Activated naive CD8-positive, alpha-beta T cell treated with anti-CD3 and anti-CD28 coated beads, Interleukin-2, amount 10 ng/mL, durations not matched to agents 7 days and 5 days (primary cell): Measurements from ENCODE around the gene XPO4. TPM values are rescaled to one million over a fixed set of nuclear protein-coding genes. Genes with fewer than 3 reads are reported as not detected.
"Not testable (repeated sequence)": the region's sequence is repeated elsewhere in the genome, so short reads cannot be mapped to it uniquely, and the experiment has no call there.

Experiments used
- ATAC-seq: fragments of 150-1000 bp; cut with Tn5 transposase; one replicate; pipeline ENCODE4 v1.10.0; 2021; ENCODE audit warnings: low read depth, moderate library complexity
- POLR2A ChIA-PET: fragments of 350-600 bp; sonication (Branson Sonifier 250); formaldehyde crosslinking; loops from one replicate; lab custom pipeline; 2021; ENCODE audit warnings: antibody characterized with exemption; lab: Charles Lee
- DNase-seq: peaks from one replicate; pipeline ENCODE4 v3.0.0; 2021
- H3K27ac Mint-ChIP-seq: one replicate; pipeline ENCODE4 v1.8.0; 2022; ENCODE audit warnings: mild to moderate bottlenecking, mixed read lengths
- H3K27me3 Mint-ChIP-seq: one replicate; pipeline ENCODE4 v1.8.0; 2022; ENCODE audit warnings: mild to moderate bottlenecking, moderate library complexity, mixed read lengths
- H3K36me3 Mint-ChIP-seq: one replicate; pipeline ENCODE4 v1.8.0; 2021; ENCODE audit warnings: mild to moderate bottlenecking, mixed read lengths
- H3K4me1 Mint-ChIP-seq: one replicate; pipeline ENCODE4 v1.8.0; 2021; ENCODE audit warnings: mixed read lengths
- H3K4me3 Mint-ChIP-seq: one replicate; pipeline ENCODE4 v1.8.0; 2022; ENCODE audit warnings: mild to moderate bottlenecking, moderate library complexity, mixed read lengths
- H3K9me3 Mint-ChIP-seq: one replicate; pipeline ENCODE4 v1.8.0; 2021; ENCODE audit warnings: mixed read lengths
- total RNA-seq, 2 experiments: library from RNA; stranded (reverse); gene quantifications; one replicate each; pipeline ENCODE4 v1.2.3, GENCODE V29; 2021

XPO4 gene
- total RNA-seq, 2 experiments from 2014 or later = 18.9 to 20.9 TPM

DNA sequence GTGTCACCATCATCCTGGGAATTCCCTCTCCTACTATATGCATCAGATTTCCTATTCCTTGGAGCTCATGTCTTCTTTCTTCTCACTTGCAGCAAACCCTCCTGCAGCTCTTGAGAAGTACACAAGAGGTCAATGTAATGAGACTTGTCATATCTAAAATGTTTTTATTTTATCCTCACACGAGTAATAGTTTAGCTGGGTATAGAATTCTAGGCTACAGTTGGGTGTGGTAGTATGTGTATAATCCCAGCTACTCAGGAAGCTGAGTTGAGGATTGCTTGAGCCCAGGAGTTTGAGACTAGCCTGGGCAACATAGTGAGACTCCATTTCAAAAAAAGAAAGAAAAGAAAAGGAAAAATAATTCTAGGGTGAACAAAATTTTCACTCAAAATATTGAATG lies 153.2 kb downstream of the XPO4 start:
- POLR2A ChIA-PET = no interaction called here
- peaks cover 36% of the 10 kb centered on the region for H3K36me3 Mint-ChIP-seq
- H3K9me3 Mint-ChIP-seq = peaks cover 44% of the 10 kb centered on the region
- no peaks in the 10 kb centered on the region for H3K27me3 Mint-ChIP-seq
- no peak overlapping the region for H3K4me3 Mint-ChIP-seq
- H3K4me1 Mint-ChIP-seq = no peaks in the 10 kb centered on the region
- no peak overlapping the region for H3K27ac Mint-ChIP-seq
- no peak for ATAC-seq
- DNase-seq = no peak

DNA sequence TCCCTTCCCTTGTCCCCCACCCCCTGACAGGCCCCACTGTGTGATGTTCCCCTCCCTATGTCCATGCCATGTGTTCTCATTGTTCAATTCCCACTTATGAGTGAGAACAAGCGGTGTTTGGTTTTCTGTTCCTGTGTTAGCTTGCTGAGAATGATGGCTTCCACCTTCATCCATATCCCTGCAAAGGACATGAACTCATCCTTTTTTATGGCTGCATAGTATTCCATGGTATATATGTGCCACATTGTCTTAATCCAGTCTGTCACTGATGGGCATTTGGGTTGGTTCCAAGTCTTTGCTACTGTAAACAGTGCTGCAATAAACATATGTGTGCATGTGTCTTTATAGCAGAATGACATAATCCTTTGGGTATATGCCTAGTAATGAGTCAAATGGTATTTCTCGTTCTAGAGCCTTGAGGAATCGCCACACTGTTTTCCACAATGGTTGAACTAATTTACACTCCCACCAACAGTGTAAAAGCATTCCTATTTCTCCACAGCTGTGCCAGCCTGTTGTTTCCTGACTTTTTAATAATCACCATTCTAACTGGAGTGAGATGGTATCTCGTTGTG lies 158.6 kb downstream of the XPO4 start:
- H3K36me3 Mint-ChIP-seq = peaks cover 14% of the 10 kb centered on the region
- H3K27me3 Mint-ChIP-seq, H3K4me3 Mint-ChIP-seq, ATAC-seq, POLR2A ChIA-PET, DNase-seq, H3K27ac Mint-ChIP-seq, H3K4me1 Mint-ChIP-seq: not testable (repeated sequence)
- H3K9me3 Mint-ChIP-seq = peaks cover 13% of the 10 kb centered on the region

DNA sequence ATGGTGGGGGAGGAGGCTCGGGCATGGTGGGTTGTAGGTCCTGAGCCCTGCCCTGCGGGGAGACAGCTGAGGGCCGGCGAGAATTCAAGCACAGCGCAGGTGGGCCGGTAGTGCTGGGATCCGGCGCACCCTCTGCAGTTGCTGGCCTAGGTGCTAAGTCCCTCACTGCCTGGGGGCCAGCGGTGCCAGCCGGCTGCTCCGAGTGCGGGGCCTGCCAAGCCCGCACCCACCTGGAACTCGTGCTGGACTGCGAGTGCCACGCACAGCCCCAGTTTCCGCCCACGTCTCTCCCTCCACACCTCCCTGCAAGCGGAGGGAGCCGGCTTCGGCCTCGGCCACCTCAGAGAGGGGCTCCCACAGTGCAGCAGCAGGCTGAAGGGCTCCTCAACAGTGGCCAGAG lies 162.5 kb downstream of the XPO4 start:
- Mint-ChIP-seq H3K9me3 (peaks cover 5% of the 10 kb centered on the region), H3K27me3 (no peaks in the 10 kb centered on the region), H3K4me1 (no peaks in the 10 kb centered on the region), H3K36me3 (peaks cover 8% of the 10 kb centered on the region), H3K27ac (no peak overlapping the region), H3K4me3 (no peak overlapping the region)
- no peak for ATAC-seq
- POLR2A ChIA-PET = no interaction called here
- DNase-seq = no peak

DNA sequence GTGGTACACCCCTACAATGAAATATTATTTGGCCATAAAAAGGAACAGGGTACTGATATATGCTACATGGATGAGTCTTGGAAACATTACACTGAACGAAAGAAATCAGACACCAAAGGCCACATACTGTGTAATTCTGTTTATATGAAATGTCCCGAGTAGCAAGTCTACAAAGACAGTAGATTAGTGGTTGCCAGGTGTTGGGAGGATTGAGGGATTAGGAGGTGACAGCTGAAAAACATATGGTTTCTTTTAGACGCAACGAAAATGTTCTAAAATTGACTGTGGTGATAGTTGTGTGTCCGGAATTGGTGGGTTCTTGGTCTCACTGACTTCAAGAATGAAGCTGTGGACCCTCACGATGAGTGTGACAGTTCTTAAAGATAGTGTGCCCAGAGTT lies 163.9 kb downstream of the XPO4 start:
- no peak overlapping the region for H3K27ac Mint-ChIP-seq
- ATAC-seq = no peak

DNA sequence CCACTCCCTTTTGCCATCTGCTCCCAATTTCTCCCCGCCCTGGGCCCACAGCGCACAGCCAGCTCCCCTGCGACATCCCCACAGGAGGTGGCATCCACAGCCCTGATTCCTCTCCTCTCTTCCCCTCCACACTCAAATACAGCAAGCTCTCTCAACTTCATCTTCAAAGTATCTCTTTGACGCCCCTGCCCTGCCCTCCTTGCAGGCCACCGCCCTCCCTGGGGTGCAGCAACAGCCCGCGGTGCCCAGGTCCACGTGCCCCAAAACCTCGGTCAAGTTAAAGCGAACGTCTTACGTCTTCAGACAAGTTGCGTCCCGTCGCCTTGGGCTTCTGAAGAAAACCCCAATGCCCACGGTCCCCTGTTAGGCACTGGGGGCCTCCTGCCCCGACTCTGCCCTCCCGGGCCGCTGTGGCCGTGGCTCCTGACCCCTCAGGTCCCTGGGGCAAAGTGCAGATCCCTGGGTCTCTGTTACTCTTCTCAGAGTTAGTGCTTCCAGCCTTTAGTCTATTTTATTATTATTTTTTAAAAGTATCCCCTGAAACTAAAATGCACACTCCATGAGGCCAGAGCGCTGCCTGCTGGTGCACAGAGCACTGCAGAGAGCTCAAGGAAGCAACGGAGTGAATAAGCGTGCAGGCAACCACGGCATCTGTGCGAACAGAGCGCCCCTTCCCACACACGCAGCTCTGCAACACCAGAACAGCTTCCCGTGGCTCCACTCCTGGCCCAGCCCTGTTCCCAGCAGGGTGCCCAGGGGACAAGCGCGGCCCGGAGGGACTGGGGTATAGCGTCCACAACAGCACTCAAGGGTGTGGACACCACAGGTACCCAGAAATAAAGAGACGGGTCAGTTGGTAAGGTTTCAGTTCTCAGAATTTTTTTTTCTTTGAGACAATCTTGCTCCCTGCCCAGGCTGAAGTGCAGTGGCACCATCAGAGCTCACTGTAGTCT lies 172.6 kb downstream of the XPO4 start:
- POLR2A ChIA-PET = no interaction called here
- no peaks in the 10 kb centered on the region for H3K9me3 Mint-ChIP-seq
- H3K4me3 Mint-ChIP-seq = no peak overlapping the region
- H3K27me3 Mint-ChIP-seq = no peaks in the 10 kb centered on the region
- no peaks in the 10 kb centered on the region for H3K4me1 Mint-ChIP-seq
- no peak for ATAC-seq
- H3K36me3 Mint-ChIP-seq = no peaks in the 10 kb centered on the region
- DNase-seq = no peak
- H3K27ac Mint-ChIP-seq = no peak overlapping the region

More for the DNA sequence above, 163.9 kb downstream of the XPO4 start:
- H3K4me1 Mint-ChIP-seq = no peaks in the 10 kb centered on the region
- H3K4me3 Mint-ChIP-seq = no peak overlapping the region
- H3K27me3 Mint-ChIP-seq = no peaks in the 10 kb centered on the region
- peaks cover 2% of the 10 kb centered on the region for H3K9me3 Mint-ChIP-seq
- DNase-seq = no peak
- POLR2A ChIA-PET = no interaction called here
- peaks cover 7% of the 10 kb centered on the region for H3K36me3 Mint-ChIP-seq

DNA sequence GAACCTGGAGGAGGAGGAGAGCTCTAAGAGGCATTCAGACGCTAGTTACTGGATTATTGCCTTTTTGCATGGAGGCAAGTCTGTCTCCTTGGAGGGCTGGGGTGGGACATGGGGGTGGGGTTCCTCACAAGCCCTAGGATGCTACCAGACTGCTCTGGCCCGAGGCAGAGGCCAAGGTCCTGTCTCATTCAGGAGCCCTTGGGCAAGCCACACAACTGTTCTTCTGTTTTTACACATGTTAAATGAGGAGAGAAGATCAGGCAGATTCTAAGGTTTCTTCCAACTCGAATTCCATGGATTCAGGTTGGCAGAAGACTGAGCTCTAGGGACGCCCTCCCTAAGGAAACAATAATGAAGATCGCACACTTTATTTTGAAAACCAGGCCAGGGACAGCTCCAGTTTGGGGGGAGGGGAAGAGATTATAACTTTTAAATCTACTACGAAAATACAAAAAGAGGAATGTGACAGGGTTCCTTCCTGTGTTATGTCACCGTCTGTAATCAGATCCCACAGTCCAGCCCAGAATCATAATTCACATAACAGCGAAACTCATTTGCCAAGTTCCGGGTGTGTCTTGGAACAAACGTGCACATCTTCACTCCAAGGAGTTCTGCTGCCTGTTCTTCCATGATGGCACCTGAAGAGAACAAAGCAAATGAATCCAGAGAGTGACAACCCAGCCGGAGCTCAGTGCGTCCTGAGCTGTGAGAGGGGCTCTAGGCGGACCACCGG lies 173.8 kb downstream of the XPO4 start:
- DNase-seq (no peak), ATAC-seq (no peak)
- no peak overlapping the region for H3K4me3 Mint-ChIP-seq
- no peak overlapping the region for H3K27ac Mint-ChIP-seq
- no peaks in the 10 kb centered on the region for H3K4me1 Mint-ChIP-seq
- H3K9me3 Mint-ChIP-seq = no peaks in the 10 kb centered on the region
- H3K27me3 Mint-ChIP-seq = no peaks in the 10 kb centered on the region
- POLR2A ChIA-PET = no interaction called here
- H3K36me3 Mint-ChIP-seq = no peaks in the 10 kb centered on the region

DNA sequence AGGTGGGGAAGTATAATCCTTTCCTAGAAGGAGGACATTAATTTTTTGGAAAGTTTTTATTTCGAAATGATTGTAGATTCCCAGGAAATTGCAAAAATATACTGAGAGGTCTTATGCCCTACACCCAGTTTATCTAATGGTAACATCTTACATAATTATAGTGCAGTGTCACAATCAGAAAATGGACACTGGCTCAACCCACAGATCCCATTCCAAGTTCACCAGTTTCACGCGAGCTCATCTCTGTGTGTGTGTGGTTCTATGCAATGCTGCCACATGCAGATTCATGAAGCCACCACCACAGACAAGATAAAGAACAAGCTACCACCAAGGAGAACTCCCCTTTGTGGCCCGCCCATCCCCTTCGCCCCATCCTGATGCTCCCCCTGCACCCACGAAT lies 174.7 kb downstream of the XPO4 start:
- H3K4me1 Mint-ChIP-seq = no peaks in the 10 kb centered on the region
- no peak for ATAC-seq

More for the DNA sequence above, 174.7 kb downstream of the XPO4 start:
- Mint-ChIP-seq H3K36me3 (no peaks in the 10 kb centered on the region), H3K27ac (no peak overlapping the region), H3K27me3 (no peaks in the 10 kb centered on the region), H3K9me3 (no peaks in the 10 kb centered on the region), H3K4me3 (no peak overlapping the region)
- DNase-seq = no peak
- POLR2A ChIA-PET = no interaction called here

Other genes starting within 250 kb of the XPO4 start
- not detected for gene IL17D, start 199.0 kb downstream of the XPO4 start, total RNA-seq
- gene EEF1AKMT1, start 128.8 kb downstream of the XPO4 start, total RNA-seq = 1 to 10 TPM; 7.1 to 9.0 TPM
- 1 to 10 TPM; 2.3 to 2.4 TPM for gene LATS2, start 158.8 kb upstream of the XPO4 start, total RNA-seq
- gene SAP18, start 237.4 kb upstream of the XPO4 start, total RNA-seq = 100 to 1,000 TPM; 190 to 204 TPM